Measurements from ENCODE around the gene NT5DC3.

The NT5DC3 gene

GRCh38 chr12:103725398-103725797, 115.6 kb downstream of the NT5DC3 start:
- TF ChIP-seq, protein P1, sequence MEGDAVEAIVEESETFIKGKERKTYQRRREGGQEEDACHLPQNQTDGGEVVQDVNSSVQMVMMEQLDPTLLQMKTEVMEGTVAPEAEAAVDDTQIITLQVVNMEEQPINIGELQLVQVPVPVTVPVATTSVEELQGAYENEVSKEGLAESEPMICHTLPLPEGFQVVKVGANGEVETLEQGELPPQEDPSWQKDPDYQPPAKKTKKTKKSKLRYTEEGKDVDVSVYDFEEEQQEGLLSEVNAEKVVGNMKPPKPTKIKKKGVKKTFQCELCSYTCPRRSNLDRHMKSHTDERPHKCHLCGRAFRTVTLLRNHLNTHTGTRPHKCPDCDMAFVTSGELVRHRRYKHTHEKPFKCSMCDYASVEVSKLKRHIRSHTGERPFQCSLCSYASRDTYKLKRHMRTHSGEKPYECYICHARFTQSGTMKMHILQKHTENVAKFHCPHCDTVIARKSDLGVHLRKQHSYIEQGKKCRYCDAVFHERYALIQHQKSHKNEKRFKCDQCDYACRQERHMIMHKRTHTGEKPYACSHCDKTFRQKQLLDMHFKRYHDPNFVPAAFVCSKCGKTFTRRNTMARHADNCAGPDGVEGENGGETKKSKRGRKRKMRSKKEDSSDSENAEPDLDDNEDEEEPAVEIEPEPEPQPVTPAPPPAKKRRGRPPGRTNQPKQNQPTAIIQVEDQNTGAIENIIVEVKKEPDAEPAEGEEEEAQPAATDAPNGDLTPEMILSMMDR (IDR thresholded peaks at IDR 0.05; ENCODE audit: low read depth, low read length): no peak
- DNase-seq (ENCODE audit: extremely low read depth, low read depth): no peak
